Naive thymus-derived CD4-positive, alpha-beta T cell (primary cell): Measurements from ENCODE around the gene IQGAP2. TPM values are rescaled to one million over a fixed set of nuclear protein-coding genes. Genes with fewer than 3 reads are reported as not detected.

Experiments used
- ATAC-seq: fragments of 150-1000 bp; cut with Tn5 transposase; 2 replicates; pipeline ENCODE4 v1.10.0; 2021; ENCODE audit warnings: mild to moderate bottlenecking, moderate library complexity
- CTCF ChIA-PET: fragments of 350-600 bp; sonication (Branson Sonifier 250); formaldehyde crosslinking; loops from one replicate; lab custom pipeline; 2021; ENCODE audit warnings: antibody characterized with exemption; lab: Charles Lee
- POLR2A ChIA-PET: fragments of 350-600 bp; sonication (Branson Sonifier 250); formaldehyde crosslinking; loops from one replicate; lab custom pipeline; 2021; ENCODE audit warnings: antibody characterized with exemption, inconsistent platforms; lab: Charles Lee
- DNase-seq, 9 donors: peaks; one replicate each; pipeline versions ENCODE4 v3.0.0 to v3.0.0-alpha.2; 2020 to 2022; ENCODE audit warnings: mixed read lengths in 1 of 9
- H3K27ac ChIP-seq: one replicate; pipeline ENCODE4 v1.7.0; 2013; ENCODE audit warnings: mild to moderate bottlenecking, low read depth, low read length, moderate library complexity
- H3K27me3 ChIP-seq, 2 donors: one replicate each; pipeline ENCODE4 v1.7.0; 2013; ENCODE audit warnings: low read length in 2 of 2, mild to moderate bottlenecking in 2 of 2, moderate library complexity in 2 of 2; ENCODE audit not compliant: control insufficient read depth in 2 of 2, insufficient read depth in 2 of 2
- H3K36me3 ChIP-seq, 3 experiments: 1 replicate in 2 of 3; 2 replicates in 1 of 3; pipeline ENCODE4 v1.7.0; 2013; ENCODE audit warnings: low read length in 3 of 3, mild to moderate bottlenecking in 3 of 3, moderate library complexity in 1 of 3; ENCODE audit not compliant: insufficient read depth in 3 of 3, control insufficient read depth in 2 of 3
- H3K4me1 ChIP-seq, 2 donors: one replicate each; pipeline ENCODE4 v1.7.0; 2013; ENCODE audit warnings: low read length in 2 of 2, mild to moderate bottlenecking in 2 of 2, moderate library complexity in 1 of 2; ENCODE audit not compliant: control insufficient read depth in 2 of 2, insufficient read depth in 2 of 2
- H3K4me3 ChIP-seq: 2 replicates; pipeline ENCODE4 v1.7.0; 2013; ENCODE audit warnings: mild to moderate bottlenecking, low read length
- H3K9me3 ChIP-seq, 3 experiments: 1 replicate in 2 of 3; 2 replicates in 1 of 3; pipeline ENCODE4 v1.7.0; 2013; ENCODE audit warnings: low read length in 3 of 3; ENCODE audit not compliant: control insufficient read depth in 2 of 3
- H3K27ac Mint-ChIP-seq, 9 donors: one replicate each; pipeline ENCODE4 v1.8.0; 2020 to 2022; ENCODE audit warnings: mixed read lengths in 9 of 9, mild to moderate bottlenecking in 8 of 9, moderate library complexity in 5 of 9, inconsistent platforms in 2 of 9
- H3K27me3 Mint-ChIP-seq, 5 donors: one replicate each; pipeline ENCODE4 v1.8.0; 2021 to 2022; ENCODE audit warnings: mixed read lengths in 5 of 5, mild to moderate bottlenecking in 1 of 5
- H3K36me3 Mint-ChIP-seq, 5 donors: one replicate each; pipeline ENCODE4 v1.8.0; 2020 to 2022; ENCODE audit warnings: mixed read lengths in 5 of 5, mild to moderate bottlenecking in 3 of 5, inconsistent platforms in 1 of 5
- H3K4me1 Mint-ChIP-seq, 7 donors: one replicate each; pipeline ENCODE4 v1.8.0; 2020 to 2022; ENCODE audit warnings: mixed read lengths in 7 of 7, mild to moderate bottlenecking in 3 of 7, inconsistent platforms in 1 of 7
- H3K4me3 Mint-ChIP-seq, 10 donors: one replicate each; pipeline ENCODE4 v1.8.0; 2020 to 2022; ENCODE audit warnings: mild to moderate bottlenecking in 10 of 10, mixed read lengths in 10 of 10, moderate library complexity in 6 of 10, inconsistent platforms in 2 of 10
- H3K9me3 Mint-ChIP-seq, 11 donors: one replicate each; pipeline ENCODE4 v1.8.0; 2020 to 2022; ENCODE audit warnings: mixed read lengths in 11 of 11, mild to moderate bottlenecking in 4 of 11, inconsistent platforms in 1 of 11, moderate library complexity in 1 of 11
- intact Hi-C, 2 donors: fragments of 100-400 bp; cut with micrococcal nuclease; formaldehyde crosslinking; loops; one replicate each; pipeline ENCODE4 v1.15.1; 2023
- polyA plus RNA-seq, 2 donors: library from polyadenylated mRNA; unstranded; fragments of 300-500 nt; fragmentation: Illumina TruSeq; gene quantifications; one replicate each; pipeline ENCODE4 v1.2.3, GENCODE V29; 2021
- total RNA-seq, 6 experiments: library from RNA in 5 of 6; stranded (reverse) in 5 of 6; gene quantifications; 1 replicate in 5 of 6; 2 replicates in 1 of 6; pipeline ENCODE4 v1.2.3 and lab custom pipeline; 2021 to 2026

The IQGAP2 gene
- total and polyA plus RNA-seq, 7 experiments from 2014 or later = 19.0 to 114 (median 86.3) TPM

GRCh38 chr5:76642390-76643040, 239.4 kb downstream of the IQGAP2 start:
- Histone ChIP-seq H3K4me1 (no peaks in the 10 kb centered on the region), H3K36me3 (peaks cover 5 to 15% (median 11%) of the 10 kb centered on the region in 3 experiments), H3K27ac (no peak overlapping the region), H3K27me3 (no peaks in the 10 kb centered on the region), H3K9me3 (no peaks in the 10 kb centered on the region), H3K4me3 (no peak overlapping the region)
- ChIA-PET POLR2A (interaction anchor here (1.1 kb wide), 1 partner anchor 32 kb away, joined by 3 read pairs; no protein-coding TSS in a partner anchor), CTCF (interaction anchor here (0.9 kb wide), 1 partner anchor 11 kb away, joined by 3 read pairs; no protein-coding TSS in a partner anchor)
- intact Hi-C loops = loop anchor here in 1 of 2 donors (5.0 kb wide), 1 partner anchor 385 kb away; no protein-coding TSS in a partner anchor
- no peak overlapping the region for H3K27ac Mint-ChIP-seq
- DNase-seq (no peak), ATAC-seq (no peak)
- H3K4me3 Mint-ChIP-seq = no peak overlapping the region
- H3K9me3 Mint-ChIP-seq = peaks cover 0 to 7% (median 1%) of the 10 kb centered on the region in 11 donors
- peaks cover 22 to 72% (median 48%) of the 10 kb centered on the region in 5 donors for H3K36me3 Mint-ChIP-seq
- H3K4me1 Mint-ChIP-seq = peaks cover 0 to 13% (median 0%) of the 10 kb centered on the region in 7 donors
- H3K27me3 Mint-ChIP-seq = no peaks in the 10 kb centered on the region

DNA sequence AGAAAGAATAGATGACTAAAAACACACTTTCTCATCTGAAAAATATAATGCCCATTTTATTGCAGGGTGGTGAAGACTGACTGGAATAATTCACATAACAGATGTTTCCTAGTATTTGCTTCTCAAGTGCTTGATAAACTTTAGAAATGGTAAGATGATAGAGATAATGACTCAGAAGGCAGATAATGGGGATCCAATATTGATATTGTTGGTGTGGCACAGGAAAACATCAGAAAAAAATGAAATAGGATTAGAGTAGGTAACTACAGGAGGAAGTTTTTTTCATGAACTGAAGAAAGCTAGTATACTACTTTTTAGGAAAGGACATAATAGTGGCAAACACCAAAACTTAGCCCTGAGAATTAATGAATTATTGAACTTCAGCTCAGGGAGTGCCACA, 240.3 kb downstream of the IQGAP2 start:
- Mint-ChIP-seq H3K4me3 (no peak overlapping the region), H3K27me3 (no peaks in the 10 kb centered on the region), H3K27ac (no peak overlapping the region), H3K9me3 (peaks cover under 1 to 15% (median 7%) of the 10 kb centered on the region in 11 donors), H3K4me1 (peaks cover 0 to 12% (median 0%) of the 10 kb centered on the region in 7 donors), H3K36me3 (peaks cover 28 to 78% (median 55%) of the 10 kb centered on the region in 5 donors)
- ChIA-PET POLR2A (no interaction called here), CTCF (interaction anchor here (1.4 kb wide), 1 partner anchor 44 kb away, joined by 5 read pairs; no protein-coding TSS in a partner anchor)
- peaks cover 0 to 8% (median 0%) of the 10 kb centered on the region in 3 experiments for H3K9me3 ChIP-seq
- peaks cover 5 to 21% (median 16%) of the 10 kb centered on the region in 3 experiments for H3K36me3 ChIP-seq
- H3K27me3 ChIP-seq = no peaks in the 10 kb centered on the region
- H3K4me3 ChIP-seq = no peak overlapping the region
- ATAC-seq = no peak
- no peak for DNase-seq
- intact Hi-C loops = loop anchor here in 1 of 2 donors (5.0 kb wide), 1 partner anchor 386 kb away; no protein-coding TSS in a partner anchor
- H3K4me1 ChIP-seq = no peaks in the 10 kb centered on the region
- H3K27ac ChIP-seq = no peak overlapping the region

DNA sequence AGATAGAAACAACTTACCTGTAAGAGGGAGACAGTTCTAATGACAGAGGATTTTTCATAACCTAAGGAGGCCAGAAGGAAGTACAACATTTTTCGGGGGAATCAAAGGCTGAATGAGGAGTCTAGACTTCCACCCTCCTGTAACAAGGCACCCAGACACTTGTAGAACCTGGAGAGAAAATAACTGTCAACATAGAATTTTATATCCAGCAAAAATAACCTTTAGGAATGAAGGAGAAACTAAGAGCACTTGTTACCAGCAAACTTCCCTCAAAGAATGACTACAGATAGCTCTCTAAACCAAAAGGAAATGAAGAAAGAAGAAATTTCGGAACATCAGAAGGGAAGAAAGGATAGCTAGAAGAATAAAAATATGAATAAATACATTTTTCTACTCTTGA, 246.1 kb downstream of the IQGAP2 start:
- Mint-ChIP-seq H3K4me3 (no peak overlapping the region), H3K4me1 (peaks cover 0 to 4% (median 0%) of the 10 kb centered on the region in 7 donors), H3K27me3 (no peaks in the 10 kb centered on the region), H3K36me3 (peaks cover 27 to 75% (median 73%) of the 10 kb centered on the region in 5 donors), H3K9me3 (peaks cover 7 to 28% (median 17%) of the 10 kb centered on the region in 11 donors), H3K27ac (no peak overlapping the region)
- no peaks in the 10 kb centered on the region for H3K4me1 ChIP-seq
- intact Hi-C loops = no loop called here
- ChIA-PET POLR2A (no interaction called here), CTCF (no interaction called here)
- no peak overlapping the region for H3K27ac ChIP-seq
- H3K4me3 ChIP-seq = no peak overlapping the region
- no peak for DNase-seq
- H3K36me3 ChIP-seq = peaks cover 0 to 39% (median 10%) of the 10 kb centered on the region in 3 experiments
- no peak for ATAC-seq
- H3K9me3 ChIP-seq = peaks cover 0 to 17% (median 4%) of the 10 kb centered on the region in 3 experiments
- H3K27me3 ChIP-seq = no peaks in the 10 kb centered on the region

- ChIA-PET POLR2A (interaction anchor here (0.5 to 0.6 kb wide), 2 partner anchors 25 to 1184 kb away, joined by 3 to 4 read pairs; no protein-coding TSS in a partner anchor), CTCF (interaction anchor here (0.6 kb wide), 2 partner anchors 51 to 86 kb away, joined by 3 read pairs; no protein-coding TSS in a partner anchor)
- Histone ChIP-seq H3K4me1 (no peaks in the 10 kb centered on the region), H3K4me3 (no peak overlapping the region), H3K36me3 (peaks cover 0 to 54% (median 14%) of the 10 kb centered on the region in 3 experiments), H3K27me3 (no peaks in the 10 kb centered on the region), H3K27ac (no peak overlapping the region), H3K9me3 (peaks cover 0 to 14% (median 4%) of the 10 kb centered on the region in 3 experiments)
- intact Hi-C loops = no loop called here
- no peaks in the 10 kb centered on the region for H3K27me3 Mint-ChIP-seq
- H3K4me1 Mint-ChIP-seq = peaks cover 0 to 4% (median 0%) of the 10 kb centered on the region in 7 donors
- peaks cover 17 to 69% (median 56%) of the 10 kb centered on the region in 5 donors for H3K36me3 Mint-ChIP-seq
- DNase-seq (no peak), ATAC-seq (no peak)
- no peak overlapping the region for H3K27ac Mint-ChIP-seq
- H3K4me3 Mint-ChIP-seq = no peak overlapping the region
- H3K9me3 Mint-ChIP-seq = peaks cover 6 to 18% (median 13%) of the 10 kb centered on the region in 11 donors
Observed at GRCh38 chr5:76652809-76653414, 249.8 kb downstream of the IQGAP2 start.

DNA sequence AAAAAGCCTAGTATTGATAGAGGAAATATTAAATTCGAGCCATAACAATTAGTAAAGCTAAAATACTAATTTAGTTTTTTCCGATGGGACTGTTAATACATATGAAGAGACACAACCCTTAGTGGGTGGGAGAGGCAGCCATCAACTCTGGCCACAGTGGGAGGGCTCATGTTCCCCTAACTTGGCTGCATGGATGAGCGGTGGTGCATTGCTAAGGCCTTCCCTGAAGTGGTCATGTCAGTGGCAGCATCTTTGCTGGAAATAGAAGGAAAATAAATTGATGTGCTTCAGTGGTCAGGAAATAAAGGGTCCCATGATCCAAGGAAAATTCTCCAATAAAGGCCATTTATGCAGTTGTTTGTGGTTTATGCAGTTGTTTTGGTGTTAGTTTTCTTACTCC, 254.0 kb downstream of the IQGAP2 start:
- H3K27ac ChIP-seq = no peak overlapping the region
- no peaks in the 10 kb centered on the region for H3K27me3 ChIP-seq
- H3K4me3 Mint-ChIP-seq = no peak overlapping the region
- H3K9me3 ChIP-seq = no peaks in the 10 kb centered on the region
- peaks cover 6 to 67% (median 51%) of the 10 kb centered on the region in 5 donors for H3K36me3 Mint-ChIP-seq
- intact Hi-C loops = no loop called here
- no peaks in the 10 kb centered on the region for H3K27me3 Mint-ChIP-seq
- DNase-seq (no peak), ATAC-seq (no peak)
- H3K36me3 ChIP-seq = peaks cover 4 to 56% (median 24%) of the 10 kb centered on the region in 3 experiments
- no peaks in the 10 kb centered on the region for H3K9me3 Mint-ChIP-seq
- CTCF ChIA-PET = no interaction called here
- H3K4me1 ChIP-seq = no peaks in the 10 kb centered on the region
- no peak overlapping the region for H3K4me3 ChIP-seq
- H3K27ac Mint-ChIP-seq = peak overlapping the region in 1 of 9 donors; percentile 30
- peaks cover 0 to under 1% (median 0%) of the 10 kb centered on the region in 7 donors for H3K4me1 Mint-ChIP-seq
- POLR2A ChIA-PET = no interaction called here

DNA sequence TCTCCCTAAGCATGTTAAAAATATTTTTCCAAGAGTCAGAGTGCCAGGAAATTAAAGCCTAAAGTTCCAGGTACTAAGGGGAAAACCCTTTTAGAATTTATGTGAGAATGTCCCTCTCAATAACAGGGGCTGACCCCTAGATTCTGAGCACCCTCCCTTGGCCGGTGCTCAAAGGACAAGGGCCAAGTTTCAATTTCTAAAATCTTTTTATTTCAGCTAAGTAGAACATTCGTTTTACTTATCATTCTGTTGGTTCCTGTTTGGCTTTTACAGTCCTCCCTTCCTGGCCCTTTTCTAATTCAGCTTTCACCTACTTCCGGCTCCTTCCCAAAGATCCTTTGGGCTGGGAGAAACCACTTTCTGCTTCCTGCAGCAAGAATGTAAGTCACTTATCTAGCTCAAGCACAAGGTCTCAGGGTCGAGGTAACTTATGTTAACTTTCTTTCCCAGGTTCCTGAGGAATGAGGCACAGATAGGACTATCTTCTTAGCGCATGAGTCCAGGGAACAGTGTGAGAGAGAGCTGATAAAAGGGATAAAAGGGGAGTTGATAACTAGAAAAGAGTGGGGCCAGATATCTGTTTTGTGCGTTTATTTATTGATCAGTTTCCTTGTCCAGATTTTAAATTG, 254.7 kb downstream of the IQGAP2 start:
- ChIA-PET POLR2A (interaction anchor here (1.0 kb wide), 1 partner anchor 13 kb away, joined by 3 read pairs; no protein-coding TSS in a partner anchor), CTCF (no interaction called here)
- no peaks in the 10 kb centered on the region for H3K27me3 ChIP-seq
- Mint-ChIP-seq H3K9me3 (no peaks in the 10 kb centered on the region), H3K27me3 (no peaks in the 10 kb centered on the region), H3K4me1 (peaks cover 0 to 5% (median 0%) of the 10 kb centered on the region in 7 donors), H3K36me3 (peaks cover 12 to 73% (median 57%) of the 10 kb centered on the region in 5 donors), H3K4me3 (no peak overlapping the region), H3K27ac (peak overlapping the region in 1 of 9 donors; percentile 33)
- H3K4me1 ChIP-seq = no peaks in the 10 kb centered on the region
- H3K9me3 ChIP-seq = no peaks in the 10 kb centered on the region
- intact Hi-C loops = no loop called here
- DNase-seq (no peak), ATAC-seq (no peak)
- no peak overlapping the region for H3K4me3 ChIP-seq
- H3K27ac ChIP-seq = no peak overlapping the region
- H3K36me3 ChIP-seq = peaks cover 4 to 57% (median 24%) of the 10 kb centered on the region in 3 experiments
